GM19351 (cell line): ENCODE measurements around the gene ADGRE2.

ENCODE experiments used
- ATAC-seq: cut with Tn5 transposase; IDR thresholded peaks from one replicate; pipeline ENCODE4 v1.9.1; 2021; ENCODE audit warnings: mild to moderate bottlenecking, moderate library complexity; ENCODE audit not compliant: unreplicated experiment

The ADGRE2 gene

DNA sequence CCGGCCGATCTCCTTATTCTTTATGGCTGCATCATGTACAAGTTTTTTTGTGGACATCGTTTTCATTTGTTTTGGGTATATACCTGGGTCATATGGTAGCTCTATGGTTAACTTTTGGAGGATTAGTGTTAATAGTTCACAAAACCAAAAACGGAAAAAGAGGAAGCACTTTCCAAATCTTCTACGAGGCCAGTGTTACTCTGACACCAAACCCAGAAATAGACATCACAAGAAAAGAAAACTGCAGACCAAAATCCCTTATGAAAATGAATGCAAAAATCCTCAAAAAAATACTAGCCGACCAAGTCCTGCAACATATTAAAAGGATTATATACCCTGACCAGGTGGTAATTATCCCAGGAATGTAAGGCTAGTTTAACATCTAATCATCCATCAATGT lies 29.8 kb downstream of the ADGRE2 start:
- ATAC-seq = no peak

DNA sequence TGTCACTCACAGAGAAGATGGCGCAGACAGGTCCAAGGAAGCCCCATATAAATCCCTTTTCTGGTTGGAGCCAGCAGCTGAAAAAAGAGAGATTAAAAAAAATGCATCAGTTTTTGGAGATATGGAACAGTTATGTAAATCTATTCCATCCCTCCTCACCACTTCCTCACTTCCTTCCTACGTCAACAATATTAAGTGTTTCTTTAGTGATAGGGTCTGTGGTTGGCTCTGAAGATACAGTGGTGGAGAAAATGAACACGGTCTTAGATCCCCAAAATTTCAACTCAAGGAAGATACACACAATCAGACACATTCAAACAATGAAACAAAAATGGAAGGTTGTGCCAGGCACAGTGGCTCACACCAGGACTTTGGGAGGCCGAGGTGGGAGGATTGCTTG lies 31.5 kb downstream of the ADGRE2 start:
- ATAC-seq = no peak

DNA sequence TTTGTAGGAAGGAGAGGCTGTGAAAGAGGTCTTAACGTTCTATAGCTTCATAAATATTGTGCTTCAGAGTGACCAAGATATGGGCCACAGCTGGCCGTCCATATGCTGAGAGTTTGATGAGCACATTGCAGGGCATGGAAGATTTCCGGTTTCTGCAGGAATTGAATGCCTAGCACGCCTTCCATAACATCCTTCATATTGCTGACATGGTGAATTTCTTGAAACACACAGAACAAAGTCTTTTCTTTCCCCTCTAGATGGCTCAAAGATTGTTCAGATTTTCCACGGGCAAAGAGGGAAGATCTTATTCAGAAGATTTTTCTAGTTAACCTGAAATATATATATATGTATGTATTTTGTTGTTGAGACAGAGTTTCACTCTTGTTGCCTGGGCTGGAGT lies 42.4 kb downstream of the ADGRE2 start:
- no peak for ATAC-seq

DNA sequence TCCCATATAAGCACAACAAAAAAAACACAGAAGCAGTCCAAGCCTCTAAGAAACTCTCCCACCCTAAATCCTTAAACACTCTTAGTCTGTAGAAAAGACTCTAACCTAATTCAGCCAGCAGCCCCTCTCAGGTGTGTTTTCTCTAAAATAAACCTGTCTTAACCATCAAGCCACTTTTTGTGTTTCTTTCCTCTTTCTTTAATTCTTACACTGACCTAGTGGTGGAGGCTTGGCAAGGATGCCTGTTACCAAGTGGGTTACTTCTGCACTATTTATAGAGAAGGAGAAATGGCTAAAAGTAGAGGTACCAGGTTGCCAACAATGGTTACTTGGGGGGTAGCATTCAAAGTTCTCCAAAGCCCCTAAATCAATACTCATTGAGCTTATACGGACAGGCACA lies 44.8 kb downstream of the ADGRE2 start:
- no peak for ATAC-seq

DNA sequence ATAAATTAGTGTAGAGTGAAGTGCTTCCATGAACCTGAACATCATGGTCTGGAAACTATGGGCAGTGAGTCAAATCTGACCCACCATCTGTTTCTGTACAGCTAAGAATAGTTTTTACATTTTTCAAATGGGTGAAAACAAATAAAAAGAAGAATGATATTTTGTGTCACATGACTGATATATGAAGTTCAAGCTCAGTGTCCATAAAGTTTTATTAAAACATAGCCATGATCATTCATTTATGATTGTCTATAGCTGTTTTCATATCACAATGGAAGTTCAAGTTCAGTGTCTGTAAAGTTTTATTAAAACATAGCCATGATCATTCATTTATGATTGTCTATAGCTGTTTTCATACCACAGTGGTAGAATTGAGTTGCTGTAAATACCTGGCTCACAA lies 45.9 kb downstream of the ADGRE2 start:
- ATAC-seq = no peak

DNA sequence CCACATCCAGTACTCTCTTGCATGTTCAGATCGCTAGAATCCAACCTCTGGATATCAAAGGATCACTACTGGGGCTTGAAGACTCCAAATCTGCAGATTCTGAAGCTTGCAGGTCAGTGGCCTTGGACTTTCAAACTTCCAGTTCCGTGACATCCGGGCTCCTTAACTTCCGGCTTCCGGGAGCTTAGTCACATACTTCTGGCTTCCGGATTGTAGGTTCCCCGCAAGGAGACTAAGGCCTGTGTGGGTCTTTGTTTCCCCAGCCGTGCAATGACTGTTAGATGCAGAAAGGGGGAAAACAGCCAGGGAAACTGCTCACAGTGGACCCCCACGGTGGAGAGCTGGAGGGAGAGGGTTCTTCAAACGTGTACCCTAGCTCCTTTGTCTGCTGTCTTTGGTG lies 47.2 kb downstream of the ADGRE2 start:
- no peak for ATAC-seq

DNA sequence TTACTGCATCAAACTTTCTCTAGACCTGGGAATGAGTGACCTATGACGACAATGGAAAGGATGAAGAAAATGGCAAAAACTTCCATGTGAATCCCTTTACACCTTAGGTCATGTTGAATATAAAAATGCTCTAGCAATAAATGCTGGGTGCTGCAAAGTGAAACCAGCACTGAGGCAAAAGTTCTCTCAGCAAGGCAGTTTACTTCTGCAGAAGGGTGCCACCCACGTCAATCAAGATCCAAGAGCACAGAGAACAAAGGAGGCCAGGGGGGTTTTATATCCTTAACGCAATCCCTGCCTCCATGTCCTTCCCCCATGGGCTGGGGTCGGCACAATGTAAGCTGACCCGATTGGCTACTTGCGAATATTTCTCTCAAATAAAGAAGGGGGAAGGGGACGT lies 49.8 kb downstream of the ADGRE2 start:
- ATAC-seq = no peak

DNA sequence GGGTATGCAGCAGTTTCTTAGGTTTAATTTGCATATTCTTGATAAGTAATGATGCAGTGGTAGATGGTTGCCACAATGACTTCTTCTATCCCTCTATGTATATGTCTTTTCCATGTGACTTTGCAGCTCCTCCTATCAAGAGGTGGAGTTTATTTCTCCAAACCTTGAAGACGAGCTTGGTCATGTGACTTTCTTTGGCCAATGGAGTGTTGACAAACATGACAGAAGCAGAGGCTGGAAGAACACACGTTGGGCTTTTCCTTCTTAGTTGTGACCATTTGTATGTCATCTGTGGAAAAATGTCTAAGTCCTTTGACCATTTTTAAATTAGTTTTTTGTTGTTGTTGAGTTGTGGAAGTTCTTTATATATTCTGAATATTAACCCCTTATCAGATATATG lies 56.2 kb downstream of the ADGRE2 start:
- ATAC-seq = no peak

DNA sequence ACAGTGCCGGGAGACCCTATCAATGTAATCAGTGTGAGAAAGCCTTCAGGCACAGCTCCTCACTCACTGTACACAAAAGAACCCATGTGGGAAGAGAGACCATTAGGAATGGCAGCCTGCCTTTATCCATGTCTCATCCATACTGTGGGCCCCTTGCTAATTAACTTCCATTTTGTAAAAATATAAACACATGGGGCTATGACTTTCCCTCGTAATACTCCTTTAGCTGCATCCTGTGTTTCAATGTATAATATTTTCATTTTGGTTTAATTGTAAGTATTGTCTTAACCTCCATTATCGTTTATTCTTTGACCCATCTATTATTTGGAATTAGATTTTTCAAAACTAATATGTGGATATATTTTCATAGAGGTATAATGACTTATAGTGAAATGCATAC lies 59.2 kb downstream of the ADGRE2 start:
- ATAC-seq = no peak

DNA sequence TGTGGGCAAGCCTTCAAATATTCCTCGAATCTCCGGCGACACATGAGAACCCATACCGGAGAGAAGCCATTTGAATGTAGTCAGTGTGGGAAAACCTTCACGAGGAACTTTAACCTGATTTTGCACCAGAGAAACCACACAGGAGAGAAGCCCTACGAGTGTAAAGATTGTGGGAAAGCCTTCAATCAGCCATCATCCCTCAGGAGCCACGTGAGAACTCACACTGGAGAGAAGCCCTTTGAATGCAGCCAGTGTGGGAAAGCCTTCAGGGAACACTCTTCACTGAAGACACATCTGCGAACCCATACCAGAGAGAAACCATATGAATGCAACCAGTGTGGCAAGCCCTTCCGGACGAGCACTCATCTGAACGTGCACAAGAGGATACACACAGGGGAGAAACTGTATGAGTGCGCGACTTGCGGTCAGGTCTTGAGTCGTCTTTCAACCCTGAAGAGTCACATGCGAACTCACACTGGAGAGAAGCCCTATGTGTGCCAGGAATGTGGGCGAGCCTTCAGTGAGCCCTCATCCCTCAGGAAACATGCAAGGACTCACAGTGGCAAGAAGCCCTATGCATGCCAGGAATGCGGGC lies 59.7 kb downstream of the ADGRE2 start:
- ATAC-seq = no peak

DNA sequence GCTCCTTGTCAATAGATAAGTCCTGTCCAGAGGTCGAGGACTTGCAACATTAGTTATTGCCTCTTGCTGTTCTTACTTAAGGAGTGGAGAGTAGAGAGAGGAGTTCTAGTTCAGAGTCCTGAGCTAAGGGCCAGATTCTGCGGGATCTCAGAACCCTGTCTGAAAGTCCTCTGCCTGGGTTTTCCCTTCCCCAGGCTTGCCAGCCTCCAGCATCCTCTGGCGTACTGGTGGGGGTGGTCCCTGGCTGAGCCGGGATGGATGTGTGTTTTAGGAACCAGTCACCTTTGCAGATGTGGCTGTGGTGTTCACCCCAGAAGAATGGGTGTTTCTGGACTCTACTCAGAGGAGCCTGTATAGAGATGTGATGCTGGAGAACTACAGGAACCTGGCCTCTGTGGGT lies 62.5 kb downstream of the ADGRE2 start:
- no peak for ATAC-seq

DNA sequence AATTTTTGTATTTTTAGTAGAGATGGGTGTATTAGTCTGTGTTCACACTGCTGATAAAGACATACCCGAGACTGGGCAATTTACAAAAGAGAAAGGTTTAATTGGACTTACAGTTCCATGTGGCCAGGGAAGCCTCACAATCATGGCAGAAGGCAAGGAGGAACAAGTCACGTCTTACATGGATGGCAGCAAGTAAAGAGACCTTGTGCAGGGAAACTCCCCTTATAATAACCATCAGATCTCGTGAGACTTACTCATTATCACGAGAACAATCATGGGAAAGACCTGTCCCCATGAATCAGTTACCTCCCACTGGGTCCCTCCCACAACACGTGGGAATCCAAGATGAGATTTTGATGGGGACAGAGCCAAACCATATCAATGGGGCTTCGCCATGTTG lies 73.9 kb downstream of the ADGRE2 start:
- no peak for ATAC-seq

DNA sequence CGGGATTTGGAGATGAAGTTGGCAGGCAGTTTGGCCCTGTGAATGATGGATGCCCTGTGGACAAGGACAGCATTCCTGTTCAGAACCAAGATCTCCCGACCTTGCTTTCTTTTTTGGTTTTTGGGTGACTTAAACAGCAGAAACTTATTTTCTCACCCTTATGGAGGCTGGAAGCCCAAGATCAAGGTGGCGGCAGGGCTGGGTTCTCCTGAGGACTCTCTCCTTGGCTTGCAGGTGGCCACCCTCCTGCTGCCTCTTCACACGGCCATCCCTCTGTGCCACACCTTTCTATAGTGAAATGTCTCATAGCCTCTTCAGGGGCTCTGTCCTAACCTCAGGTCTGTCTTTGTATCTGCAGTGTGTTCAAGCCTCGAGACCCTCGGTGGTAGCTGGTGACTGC lies 74.5 kb downstream of the ADGRE2 start:
- no peak for ATAC-seq

DNA sequence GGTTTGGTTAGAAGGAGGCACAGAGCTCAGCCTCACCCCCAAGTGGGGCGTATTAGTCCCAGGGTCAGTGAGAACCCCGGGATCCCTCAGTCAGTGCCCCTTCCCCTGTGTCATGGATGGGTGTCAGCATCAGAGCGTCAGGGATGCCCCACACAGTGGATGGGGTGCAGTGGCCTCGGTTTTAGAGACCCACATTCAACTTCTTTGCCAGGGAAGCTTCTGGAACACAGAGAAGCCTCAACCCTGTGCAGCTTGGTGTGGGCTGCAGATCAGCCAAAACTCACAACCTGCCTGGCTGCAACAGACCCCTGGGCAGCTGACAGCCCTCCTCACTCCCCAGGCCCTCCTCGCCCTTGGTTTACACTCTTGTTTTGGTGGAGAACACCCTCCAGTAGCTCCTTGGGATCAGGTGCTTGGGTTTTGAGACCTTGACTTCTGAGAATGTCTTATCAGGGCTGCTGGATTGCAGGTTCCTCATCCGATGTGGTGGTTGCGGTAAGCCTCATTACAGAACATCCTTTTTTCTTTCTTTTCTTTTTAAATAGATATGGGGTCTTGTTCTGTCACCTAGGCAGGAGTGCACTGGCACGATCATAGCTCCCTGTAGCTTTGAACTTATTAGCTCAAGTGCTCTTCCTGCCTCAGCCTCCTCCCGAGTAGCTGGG lies 77.5 kb downstream of the ADGRE2 start:
- no peak for ATAC-seq

DNA sequence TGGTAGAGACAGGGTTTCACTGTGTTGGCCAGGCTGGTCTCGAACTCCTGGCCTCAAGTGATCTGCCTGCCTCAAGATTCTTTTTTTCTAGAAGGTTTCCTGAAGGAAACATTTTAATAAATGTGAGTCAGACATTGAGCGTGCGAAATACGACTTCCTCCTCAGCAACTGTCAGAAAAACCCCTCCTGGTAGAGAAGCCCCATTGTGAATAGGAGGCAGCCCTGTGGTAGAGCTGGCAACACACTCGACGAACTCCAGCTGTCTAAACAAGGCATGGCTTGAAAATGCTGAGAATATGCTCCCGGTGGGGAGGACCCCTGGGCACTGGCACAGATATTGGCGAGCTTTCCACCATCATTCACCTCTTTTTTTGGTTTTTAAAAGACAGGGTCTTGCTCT lies 78.7 kb downstream of the ADGRE2 start:
- no peak for ATAC-seq

DNA sequence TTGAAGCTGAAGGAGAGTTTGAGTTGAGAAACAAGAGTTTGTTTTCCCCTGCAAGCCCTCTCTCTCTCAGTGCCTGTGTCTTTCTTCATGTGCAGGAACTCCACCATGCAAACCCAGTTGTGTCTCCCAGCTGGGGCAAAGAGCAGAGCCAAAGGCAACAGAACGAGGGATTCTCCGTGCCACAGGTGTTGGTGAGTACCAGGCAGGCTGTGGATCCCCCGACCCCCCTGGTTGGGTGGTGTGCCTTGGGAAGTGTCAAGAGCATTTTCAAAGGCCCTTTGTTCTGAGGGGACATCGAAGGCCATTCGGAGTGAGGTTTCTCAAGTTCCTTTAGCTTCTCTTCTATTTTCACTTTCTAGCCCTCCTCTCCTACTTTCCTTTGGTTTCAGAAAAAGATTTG lies 82.9 kb downstream of the ADGRE2 start:
- ATAC-seq = no peak

DNA sequence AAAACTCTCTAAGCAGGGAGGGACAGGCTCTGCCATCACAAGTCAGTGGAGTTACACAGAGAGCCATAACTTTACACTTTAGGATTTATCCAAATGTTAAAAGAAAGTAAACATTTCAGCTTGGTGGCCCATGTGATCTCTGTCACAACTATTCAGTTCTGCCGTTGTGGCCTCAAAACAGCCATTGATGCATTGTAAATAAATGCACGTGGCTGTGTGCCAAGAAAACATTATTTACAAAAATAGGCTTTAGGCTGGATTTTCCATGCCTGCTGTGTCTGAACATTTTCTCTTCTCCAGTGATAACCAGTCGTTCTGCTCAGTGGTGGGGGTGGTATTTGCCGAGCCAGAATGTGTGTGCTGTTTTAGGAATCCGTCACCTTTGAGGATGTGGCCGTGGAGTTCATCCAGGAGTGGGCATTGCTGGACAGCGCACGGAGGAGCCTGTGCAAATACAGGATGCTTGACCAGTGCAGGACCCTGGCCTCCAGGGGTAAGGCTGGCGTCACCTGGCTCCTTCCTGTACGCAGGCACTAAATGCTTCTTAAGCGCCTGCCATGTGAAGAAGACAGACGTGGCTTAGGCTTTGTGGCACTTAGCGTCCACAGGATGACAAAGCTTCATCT lies 83.6 kb downstream of the ADGRE2 start:
- ATAC-seq = no peak

DNA sequence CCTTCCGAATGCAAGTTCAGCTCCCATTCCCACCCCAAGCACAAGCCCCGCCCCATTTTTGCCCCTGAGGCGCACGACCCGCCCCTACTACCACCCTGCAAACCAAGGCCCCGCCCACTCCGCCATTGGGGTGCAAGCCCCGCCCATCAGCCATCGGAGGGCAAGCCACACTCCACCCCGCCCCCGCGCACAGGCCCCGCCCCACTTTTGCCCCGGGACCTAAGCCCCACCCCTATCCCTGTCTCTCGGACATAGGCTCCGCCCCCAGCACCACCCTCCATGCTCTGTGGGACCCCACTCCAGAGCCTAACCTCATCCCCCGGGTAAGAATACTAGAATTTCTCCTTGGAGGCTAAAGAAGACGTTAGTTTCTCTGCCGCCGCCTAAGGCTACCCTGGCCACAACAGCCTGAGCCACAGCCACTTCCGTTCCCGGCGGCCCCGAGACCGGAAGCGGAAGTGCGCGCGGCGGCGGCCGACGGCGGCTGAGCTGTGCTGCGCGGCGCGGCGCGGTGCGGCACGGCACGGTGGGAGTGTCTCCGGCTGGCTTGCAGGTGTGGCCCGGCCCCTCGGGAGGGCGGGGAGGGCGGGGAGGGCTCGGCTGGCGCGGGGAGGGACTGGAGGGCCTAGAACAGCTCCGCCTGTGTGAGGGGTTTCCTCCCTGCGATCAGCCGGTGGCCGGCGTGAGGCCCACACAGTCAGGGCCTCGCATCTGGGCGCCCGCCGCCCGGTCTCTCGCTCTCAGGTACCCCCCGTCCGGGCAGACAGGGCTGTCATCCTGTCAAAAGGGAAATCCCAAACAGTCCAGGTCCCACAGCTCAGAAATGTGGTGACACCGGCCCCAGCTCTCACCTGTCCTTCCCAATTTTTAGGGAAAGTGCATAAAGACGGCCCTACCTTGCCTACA lies 88.5 kb downstream of the ADGRE2 start, which contains the start of gene ZNF333:
TSS of gene ZNF333 (plus strand) at position 451 of the 906 bp plus-strand sequence. CDS start 3,444 bp downstream, outside the sequence.
- peak; percentile 93 for ATAC-seq

DNA sequence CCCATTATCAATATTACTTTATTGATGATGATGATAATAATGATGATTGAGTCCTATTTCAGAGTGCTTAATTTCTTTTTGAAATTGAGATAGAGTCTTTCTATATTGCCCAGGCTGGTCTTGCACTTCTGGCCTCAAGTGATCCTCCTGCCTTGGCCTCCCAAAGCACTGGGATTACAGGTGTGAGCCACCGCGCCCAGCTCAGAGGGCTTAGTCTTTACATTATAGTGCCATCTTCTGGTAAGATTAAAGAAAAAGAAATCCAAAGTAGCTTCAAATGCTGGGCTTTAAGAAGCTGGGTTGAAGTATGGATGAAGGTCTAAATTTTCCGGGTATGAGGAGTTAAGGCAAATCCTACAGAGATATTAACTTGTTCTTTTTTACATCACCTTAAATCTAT lies 91.9 kb downstream of the ADGRE2 start:
- ATAC-seq = no peak

DNA sequence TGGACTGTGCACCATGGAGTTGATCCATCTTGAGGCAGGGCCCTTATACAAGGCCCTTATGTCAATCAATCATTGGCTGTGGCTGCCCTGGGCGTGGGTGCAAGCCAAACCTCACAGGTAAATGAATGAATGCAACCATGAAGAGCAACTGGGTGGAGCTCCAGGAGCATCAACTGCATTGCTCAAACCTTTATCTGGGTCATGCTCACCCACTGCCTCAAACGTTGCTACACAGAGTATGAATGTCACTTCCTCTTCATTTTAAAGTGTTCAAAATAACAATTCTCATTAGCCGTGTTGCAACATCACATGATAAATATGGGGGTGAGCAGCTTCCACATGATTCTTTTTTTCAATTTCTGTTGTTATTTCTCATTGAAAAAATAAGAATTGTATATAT lies 94.9 kb downstream of the ADGRE2 start:
- no peak for ATAC-seq
